NCI-H128 (cell line): ENCODE data around the gene BDKRB2.
A peak's percentile ranks its signal among the peaks of the same experiment; 100 is the strongest.

Source experiments
- DNase-seq: peaks from one replicate; lab custom pipeline; 2025; ENCODE audit not compliant: unreplicated experiment; lab: John Stamatoyannopoulos, UW

The BDKRB2 gene

DNA sequence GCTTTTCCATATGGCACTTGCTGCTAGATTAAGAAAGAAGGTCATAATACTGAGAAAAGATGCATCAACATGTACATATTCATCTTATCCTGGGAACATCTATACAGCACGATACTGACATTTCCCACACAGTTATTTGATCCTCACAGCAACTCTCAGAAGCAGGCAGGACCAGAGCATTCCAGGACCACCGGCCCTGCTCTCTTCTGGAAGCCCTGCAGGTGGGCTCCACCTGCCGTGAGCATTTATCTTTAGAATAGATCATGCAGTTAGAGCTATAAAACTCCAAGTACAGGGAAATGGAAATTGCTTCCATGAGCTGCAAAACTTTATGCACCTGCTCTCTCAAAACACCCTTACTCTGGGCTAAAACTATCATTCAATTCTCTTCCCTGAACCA is 45.8 kb downstream of the BDKRB2 start:
- no peak for DNase-seq

DNA sequence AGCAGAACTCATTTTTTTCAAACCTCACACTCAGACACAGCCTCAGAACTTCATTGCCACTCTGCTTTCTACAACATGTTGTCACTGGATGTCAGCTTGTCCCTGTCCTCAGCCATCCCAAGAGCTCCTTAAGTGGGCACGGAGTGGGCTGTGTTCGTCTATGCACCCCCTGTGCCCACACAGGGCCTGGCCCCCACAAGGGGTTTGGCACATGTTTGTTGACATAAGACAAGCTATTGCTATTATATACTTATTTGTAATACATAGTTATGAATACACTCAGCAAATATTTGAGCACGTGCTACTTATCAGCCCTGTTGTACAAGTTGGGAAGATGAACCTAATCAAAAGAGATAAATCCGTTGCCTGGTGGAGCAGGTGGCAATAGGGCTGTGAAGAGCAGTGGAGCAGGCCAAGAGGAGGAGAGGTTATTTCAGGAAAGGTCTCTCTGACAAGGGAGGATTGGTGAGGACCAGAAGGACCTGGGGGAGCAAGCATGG is 47.1 kb downstream of the BDKRB2 start:
- no peak for DNase-seq

DNA sequence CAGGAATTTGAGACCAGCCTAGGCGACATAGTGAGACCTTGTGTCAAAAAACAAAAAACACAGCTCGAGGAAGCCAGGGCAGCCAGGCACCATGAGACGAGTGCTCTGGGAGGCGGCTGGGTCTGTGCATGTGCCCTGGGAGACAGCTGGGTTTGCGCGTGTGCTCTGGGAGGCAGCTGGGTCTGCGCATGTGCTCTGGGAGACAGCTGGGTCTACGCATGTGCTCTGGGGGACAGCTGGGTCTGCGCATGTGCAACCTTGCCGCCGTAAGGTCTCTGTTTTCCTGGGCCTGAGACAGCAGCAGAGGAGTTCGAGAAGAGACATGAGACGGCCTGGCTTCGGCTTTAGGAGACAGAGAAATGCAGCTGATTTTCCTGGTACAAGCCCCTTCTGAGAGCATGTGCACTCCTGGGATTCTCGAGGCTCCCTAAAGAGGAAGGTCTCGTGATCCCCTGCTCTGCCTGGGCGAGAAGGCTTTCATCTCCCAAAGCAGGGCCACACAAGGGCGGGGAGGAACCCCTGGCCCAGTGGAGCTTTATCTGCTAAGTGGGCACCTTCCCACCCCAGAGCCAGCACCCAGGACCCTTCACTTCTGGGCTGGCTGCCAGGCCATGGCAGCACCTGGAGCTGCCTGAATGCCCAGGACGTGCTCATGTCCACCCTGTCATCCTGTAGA is 47.8 kb downstream of the BDKRB2 start:
- no peak for DNase-seq

DNA sequence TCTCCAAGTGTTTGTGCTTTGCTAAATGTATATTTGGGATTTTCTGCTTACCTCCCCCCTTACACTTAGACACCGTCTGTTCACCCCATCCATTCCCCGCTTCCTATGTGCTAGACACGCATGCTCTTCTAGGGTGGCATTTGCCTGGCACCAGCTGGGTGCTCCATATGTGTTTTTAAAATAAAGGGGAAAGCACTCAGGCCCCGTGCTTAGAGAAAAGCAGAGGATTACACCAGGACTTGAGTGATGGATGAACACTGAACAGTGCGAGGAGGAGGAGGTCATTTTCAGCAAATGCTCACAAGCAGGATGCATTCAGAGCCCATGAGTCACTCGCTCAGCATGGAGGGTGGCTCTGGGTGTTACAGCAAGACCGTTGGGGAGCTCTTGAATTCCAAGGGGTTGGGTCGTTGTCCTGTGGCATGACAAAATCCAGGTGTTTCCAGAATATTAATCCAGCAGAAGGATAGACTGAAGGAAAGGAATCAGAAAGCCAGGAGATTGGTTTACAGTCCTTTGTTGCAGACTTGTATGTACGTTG is 48.4 kb downstream of the BDKRB2 start:
- DNase-seq = no peak

DNA sequence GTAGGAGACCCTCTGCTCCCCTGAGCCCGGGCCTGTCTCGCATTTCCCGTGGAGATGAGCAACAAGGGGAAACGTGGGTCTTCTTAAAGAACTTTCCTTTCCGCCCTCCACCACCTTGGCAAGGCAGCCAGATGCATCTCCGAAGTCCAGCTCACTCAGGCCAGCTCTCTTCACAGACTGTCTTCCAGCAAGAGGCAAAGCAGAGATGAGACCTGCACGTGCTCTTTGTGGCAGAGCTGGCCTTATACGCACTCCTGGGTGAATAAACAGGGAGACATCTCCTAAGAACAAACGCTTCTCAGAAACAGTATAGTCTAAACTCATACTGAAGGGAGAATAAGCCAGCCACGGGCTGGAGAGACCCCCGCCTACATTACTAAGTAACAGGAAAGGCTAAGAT is 50.0 kb downstream of the BDKRB2 start:
- DNase-seq = no peak

DNA sequence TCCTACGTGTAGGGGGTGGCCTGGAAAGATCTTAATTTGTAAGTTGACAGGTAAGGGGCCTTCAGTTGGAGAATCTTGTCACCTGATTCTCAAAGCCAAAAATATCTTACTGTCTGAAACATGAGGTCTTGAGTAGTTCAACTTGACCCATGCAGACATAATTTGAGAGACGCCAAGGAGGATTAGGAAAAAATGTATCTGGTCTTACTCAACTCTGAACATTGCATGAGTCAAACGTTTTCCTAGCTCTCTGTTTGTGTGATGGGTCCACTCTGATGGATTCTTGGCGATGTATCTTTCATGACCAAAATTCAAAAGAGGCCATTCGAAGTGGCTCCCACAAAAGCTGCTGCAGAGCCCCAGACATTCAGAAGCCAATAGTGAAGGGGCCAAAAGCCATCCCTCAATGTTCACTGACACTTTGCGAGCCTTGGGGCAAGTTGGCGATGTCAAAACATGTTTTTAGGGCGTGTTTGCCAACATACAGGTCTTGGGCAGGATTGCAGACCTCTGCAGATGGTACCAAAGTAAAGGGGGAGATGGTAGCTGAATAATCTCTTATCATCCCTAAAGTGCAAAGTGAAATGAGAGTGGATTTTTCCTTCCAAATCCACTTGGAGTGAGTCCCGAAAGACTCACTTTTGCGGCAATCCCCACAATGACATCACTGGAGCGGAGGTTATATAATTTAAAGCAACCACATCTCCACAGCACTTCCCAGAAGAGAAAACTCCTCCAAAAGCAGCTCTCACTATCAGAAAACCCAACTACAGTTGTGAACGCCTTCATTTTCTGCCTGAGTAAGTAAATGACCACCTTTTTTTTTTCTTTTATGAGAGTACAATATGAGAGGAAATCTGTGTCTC is 51.1 kb downstream of the BDKRB2 start, which contains the start of gene BDKRB1:
TSS of gene BDKRB1 (plus strand) at position 710 of the 866 bp plus-strand sequence. CDS start 7,473 bp downstream, outside the sequence.
- DNase-seq = no peak

DNA sequence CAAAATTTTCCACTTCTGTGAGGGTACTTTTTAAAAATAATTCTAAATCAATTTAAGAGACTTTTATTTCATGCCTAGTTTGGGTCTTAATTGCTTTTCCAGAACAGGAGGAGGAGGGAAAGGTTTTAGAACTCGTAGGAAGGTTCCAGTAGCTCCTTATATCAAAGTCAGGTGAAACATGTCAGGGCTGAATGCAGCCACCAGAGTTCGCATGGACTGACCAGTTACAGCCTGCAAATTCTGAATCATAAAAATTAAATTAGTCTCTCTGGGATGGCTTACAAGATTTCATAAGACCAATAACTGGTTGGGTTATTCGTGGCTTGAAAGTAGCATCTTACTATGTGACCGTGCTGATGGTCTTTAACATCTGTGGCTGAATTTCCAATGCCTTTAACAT is 51.8 kb downstream of the BDKRB2 start:
- no peak for DNase-seq

DNA sequence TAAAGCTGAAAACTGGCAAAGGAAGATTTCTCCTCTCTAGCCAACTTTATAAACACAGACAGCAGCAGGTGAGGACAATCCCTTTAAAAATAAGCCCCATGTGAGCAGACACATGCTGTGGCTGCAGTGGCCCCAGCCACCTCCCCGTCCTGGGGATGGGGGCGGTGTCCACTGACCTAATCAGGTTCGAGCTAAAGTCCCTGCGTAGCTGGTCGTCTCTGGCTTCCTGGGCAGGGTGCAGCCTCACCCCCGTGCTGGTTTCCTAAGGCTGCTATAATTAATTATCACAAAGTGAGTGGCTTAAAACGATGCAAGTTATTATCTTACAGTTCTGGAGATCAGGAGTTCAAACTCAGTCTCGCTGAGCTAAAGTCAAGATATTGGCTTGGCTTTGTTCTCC is 52.4 kb downstream of the BDKRB2 start:
- DNase-seq = no peak

DNA sequence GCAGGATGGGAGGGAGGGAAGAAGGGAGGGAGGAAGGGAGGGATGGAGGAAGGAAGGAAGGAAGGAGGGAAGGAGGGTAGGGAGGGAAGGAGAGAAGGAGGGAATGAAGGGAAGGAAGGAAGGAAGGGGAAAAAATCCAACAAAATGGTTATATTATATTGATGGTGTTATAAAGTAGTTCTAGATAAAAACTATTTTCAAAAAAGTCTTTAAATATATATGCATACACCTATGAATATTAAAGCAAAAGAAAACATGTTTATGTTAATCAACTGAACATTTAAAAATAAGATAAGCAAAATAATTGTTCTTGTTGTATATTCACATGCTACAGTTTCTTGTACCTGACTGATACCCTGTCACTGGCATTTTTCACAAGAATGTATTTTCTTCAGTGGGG is 53.3 kb downstream of the BDKRB2 start:
- no peak for DNase-seq

DNA sequence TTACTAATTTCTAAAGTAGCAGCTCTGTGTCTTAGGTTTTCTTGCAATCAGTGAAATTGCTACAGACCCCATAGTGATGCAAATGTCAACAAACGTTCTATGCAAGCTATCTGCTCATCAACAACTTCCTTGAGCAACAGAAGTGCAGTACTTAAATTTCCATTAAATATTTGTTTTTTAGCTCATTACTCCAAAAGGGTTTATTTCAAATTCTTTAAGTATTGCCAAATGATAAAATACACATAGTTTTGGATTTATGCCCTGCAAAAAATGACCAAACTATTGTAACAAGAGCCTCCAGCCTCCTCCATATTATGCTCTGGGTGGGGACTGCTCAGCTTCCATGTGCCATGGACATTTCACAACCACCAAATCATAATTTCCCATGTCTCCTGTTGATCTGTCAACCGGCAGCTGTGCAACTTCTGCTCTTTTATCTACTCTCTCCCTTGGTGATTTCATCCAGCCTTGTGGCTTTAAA is 55.7 kb downstream of the BDKRB2 start:
- no peak for DNase-seq

DNA sequence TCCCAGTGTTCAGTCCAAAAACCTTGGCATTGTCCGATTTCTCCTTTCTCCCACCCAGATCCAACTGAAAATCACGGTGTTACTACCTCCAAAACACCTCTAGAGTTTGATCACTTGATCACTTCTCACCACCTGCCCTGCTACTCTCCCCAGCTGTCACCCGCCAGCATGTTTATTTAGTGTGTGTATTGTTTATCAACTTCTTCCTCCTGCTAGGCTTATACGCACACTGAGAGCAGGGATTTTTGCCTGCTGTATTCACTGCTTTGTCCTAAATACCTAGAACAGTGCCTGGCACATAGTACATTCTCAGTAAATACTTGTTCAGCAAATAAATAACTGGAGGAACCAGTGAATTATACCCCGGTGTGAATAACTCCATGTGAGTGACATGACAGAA is 56.4 kb downstream of the BDKRB2 start:
- DNase-seq = no peak

DNA sequence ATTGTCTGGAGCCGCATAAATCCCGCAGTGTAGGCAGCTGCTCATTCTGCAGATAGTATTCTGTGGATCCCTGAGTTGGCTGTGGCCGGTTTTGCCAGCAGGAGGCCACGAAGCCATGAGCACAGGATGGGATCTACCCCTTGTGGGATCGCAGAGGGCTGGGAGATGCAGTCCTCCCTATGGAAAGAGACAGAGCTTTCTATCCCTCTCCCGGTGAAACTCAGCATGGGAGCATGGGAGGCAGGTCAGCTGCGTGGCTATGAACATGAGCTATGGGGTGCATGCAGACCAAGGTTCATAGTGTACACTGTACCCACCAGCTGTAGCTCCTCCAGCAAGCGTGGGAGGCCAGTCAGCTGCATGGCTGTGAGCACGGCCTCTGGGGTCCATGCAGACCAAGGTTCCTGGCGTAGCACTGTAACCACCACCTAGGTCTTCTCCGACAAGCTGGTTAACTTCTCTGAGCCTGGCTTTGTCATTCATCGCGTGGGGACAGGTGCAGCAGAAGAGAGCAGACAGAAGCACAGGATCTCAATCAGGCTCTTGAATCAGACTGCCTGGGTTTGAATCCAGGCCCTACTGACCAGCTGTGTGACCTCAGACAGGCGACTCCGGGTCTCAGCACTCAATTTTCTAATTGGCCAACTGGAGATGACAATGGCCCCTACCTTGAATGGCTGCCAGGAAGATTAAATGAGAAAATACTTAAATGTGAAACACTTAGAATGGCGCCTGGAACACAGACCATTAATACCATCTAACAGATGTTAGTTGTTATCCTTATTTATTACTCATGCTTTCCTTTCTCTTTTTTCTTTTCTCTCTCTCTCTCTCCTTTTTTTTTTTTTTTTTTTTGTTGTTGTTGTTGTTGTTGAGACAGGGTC is 57.4 kb downstream of the BDKRB2 start:
- no peak for DNase-seq

DNA sequence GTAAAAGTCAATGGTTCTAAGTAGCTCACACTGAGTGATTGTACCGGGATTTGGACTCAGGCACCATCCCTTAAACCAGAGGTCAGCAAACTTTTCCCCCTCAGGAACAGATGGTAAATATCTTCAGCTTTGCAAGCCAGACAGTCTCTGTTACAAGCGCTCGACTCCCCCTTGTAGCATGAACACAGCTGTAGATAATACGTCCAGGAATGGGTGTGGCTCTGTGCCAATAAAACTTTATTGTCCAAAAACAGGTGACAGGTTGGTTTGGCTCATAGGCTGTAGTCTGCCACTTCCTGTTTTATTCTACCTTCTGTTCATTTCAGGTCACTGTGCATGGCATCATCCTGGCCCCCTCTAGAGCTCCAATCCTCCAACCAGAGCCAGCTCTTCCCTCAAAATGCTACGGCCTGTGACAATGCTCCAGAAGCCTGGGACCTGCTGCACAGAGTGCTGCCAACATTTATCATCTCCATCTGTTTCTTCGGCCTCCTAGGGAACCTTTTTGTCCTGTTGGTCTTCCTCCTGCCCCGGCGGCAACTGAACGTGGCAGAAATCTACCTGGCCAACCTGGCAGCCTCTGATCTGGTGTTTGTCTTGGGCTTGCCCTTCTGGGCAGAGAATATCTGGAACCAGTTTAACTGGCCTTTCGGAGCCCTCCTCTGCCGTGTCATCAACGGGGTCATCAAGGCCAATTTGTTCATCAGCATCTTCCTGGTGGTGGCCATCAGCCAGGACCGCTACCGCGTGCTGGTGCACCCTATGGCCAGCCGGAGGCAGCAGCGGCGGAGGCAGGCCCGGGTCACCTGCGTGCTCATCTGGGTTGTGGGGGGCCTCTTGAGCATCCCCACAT is 58.9 kb downstream of the BDKRB2 start:
- DNase-seq = no peak

DNA sequence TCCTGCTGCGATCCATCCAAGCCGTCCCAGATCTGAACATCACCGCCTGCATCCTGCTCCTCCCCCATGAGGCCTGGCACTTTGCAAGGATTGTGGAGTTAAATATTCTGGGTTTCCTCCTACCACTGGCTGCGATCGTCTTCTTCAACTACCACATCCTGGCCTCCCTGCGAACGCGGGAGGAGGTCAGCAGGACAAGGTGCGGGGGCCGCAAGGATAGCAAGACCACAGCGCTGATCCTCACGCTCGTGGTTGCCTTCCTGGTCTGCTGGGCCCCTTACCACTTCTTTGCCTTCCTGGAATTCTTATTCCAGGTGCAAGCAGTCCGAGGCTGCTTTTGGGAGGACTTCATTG is 59.5 kb downstream of the BDKRB2 start:
- DNase-seq = no peak

DNA sequence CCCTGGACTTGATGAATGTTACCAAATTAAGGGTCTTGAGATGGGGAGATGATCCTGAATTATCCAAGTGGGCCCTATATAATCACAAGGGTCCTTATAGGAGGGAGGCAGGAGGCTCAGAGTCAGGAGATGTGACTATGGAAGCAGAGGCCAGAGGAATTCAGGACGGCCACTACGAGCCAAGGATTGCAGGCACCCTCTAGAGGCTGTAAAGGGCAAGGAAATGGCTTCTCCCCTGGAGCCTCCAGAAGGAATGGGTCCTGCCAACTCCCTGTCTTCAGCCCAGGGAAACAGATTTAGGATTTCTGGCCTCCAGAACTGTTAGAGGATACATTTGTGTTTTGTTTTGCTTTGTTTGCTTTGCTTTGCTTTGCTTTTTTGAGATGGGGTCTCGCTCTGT is 60.2 kb downstream of the BDKRB2 start:
- no peak for DNase-seq

DNA sequence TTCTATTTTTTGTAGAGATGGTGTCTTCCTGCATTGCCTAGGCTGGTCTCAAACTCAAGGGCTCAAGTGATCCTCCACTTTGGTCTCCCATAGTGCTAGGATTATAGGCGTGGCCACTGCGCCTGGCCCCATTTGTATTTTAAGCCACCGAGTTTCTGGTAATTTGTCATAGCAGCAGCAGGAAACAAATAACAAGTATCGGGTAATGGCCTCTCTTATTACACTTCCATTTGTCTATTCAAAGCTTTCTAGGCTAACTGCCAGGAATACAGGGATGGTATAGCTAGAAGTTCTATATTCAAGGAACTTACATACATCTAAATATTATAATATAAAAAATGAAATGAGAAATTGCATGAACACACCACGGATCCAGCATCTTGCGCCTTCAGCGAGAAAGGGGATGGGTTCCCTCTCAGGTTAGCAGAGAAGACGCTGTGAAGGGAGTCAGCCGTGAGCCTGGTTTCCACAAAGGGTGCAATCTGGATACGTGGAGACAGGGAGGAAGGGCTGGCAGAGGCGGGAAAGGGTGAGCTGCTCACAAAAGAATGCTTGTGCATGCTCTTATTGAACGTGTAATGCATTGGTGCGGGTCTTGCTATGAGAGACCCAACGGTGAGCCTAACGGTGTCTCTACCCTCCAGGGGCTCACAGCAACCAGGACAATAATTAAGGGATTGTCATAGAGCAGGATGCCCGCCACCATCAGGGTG is 60.9 kb downstream of the BDKRB2 start:
- DNase-seq = peak; percentile 91

DNA sequence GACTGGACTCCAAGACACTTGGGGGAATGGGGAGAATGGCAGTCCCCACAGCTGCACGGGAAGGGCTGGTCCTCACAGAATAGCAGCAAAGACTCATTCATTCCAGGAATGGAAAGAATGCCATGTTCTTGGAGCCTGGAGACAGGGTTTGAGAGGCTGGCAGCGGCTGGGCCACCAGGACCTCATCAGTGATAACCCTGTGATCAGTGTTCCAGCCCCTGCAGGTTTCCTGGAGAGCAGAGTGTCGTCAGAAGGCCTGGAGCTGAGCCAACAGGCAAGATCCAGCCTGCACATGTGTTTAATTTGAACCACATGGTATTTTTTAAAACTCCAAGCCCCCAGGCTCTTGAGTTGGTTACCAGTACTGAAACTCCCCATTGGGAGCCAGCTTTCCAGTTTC is 62.7 kb downstream of the BDKRB2 start:
- peak; percentile 22 for DNase-seq

DNA sequence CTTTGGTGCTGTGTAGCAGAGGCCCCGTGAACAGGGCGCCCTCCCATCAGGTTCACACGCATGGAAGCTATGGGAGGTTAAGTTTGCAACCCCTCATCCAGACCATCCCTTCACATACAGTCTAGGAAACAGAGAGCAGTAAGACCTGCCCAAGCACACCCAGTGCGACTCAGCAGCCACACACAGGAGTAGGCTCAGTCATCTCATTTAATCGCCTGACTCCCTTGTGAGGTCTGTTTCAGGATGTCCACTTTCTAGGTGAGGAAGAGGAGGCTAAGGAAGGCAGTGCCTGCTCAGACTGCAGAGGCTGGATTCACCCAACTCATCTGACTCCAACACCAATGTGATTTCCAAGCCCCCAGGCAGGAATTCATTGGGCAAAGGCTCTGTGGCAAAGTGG is 63.3 kb downstream of the BDKRB2 start:
- DNase-seq = no peak
